GM23338 (cell line): Measurements from ENCODE around the gene SLIT1. TPM values are rescaled to one million over a fixed set of nuclear protein-coding genes. Genes with fewer than 3 reads are reported as not detected.

ENCODE experiments used
- ATAC-seq: fragments of 200-7000 bp; cut with Tn5 transposase; 3 replicates; pipeline ENCODE4 v1.9.1; 2020
- DNase-seq: peaks from one replicate; pipeline ENCODE4 v3.0.0-alpha.2; 2015; ENCODE audit warnings: low spot score
- H2AFZ ChIP-seq: fragments of 200-600 bp; sonication (generic); 2 replicates; pipeline ENCODE4 v1.8.0; 2016; ENCODE audit warnings: antibody characterized with exemption, mild to moderate bottlenecking, moderate library complexity
- H3F3A ChIP-seq: fragments of 200-600 bp; sonication (generic); replicated peaks from 2 replicates; pipeline ENCODE4 v1.8.0; 2017; ENCODE audit warnings: antibody characterized with exemption, mixed run types, low read depth
- H3K27ac ChIP-seq: fragments of 200-600 bp; sonication (generic); 2 replicates; pipeline ENCODE4 v1.6.1; 2016; ENCODE audit warnings: low read depth
- H3K27me3 ChIP-seq: fragments of 200-600 bp; sonication (generic); 2 replicates; pipeline ENCODE4 v1.8.0; 2016; ENCODE audit warnings: mild to moderate bottlenecking, mixed run types, moderate library complexity; ENCODE audit not compliant: insufficient read depth
- H3K36me3 ChIP-seq: fragments of 200-600 bp; sonication (generic); 2 replicates; pipeline ENCODE4 v1.8.0; 2016; ENCODE audit warnings: mild to moderate bottlenecking; ENCODE audit not compliant: insufficient read depth
- H3K4me1 ChIP-seq: fragments of 200-600 bp; sonication (generic); 2 replicates; pipeline ENCODE4 v1.8.0; 2016; ENCODE audit warnings: mild to moderate bottlenecking, moderate library complexity; ENCODE audit not compliant: insufficient read depth
- H3K4me2 ChIP-seq: fragments of 200-600 bp; sonication (generic); 2 replicates; pipeline ENCODE4 v1.7.1; 2017; ENCODE audit warnings: mixed run types
- H3K4me3 ChIP-seq: fragments of 200-600 bp; sonication (generic); 2 replicates; pipeline ENCODE4 v1.6.1; 2016; ENCODE audit warnings: mixed run types
- H3K79me2 ChIP-seq: fragments of 200-600 bp; sonication (generic); replicated peaks from 2 replicates; pipeline ENCODE4 v1.8.0; 2017; ENCODE audit warnings: mild to moderate bottlenecking; ENCODE audit not compliant: insufficient read depth
- H3K9me2 ChIP-seq: fragments of 200-600 bp; sonication (generic); 2 replicates; pipeline ENCODE4 v1.8.0; 2017; ENCODE audit not compliant: insufficient read depth
- H4K20me1 ChIP-seq: fragments of 200-600 bp; sonication (generic); replicated peaks from 2 replicates; pipeline ENCODE4 v1.8.0; 2017; ENCODE audit warnings: mild to moderate bottlenecking; ENCODE audit not compliant: insufficient read depth
- H3K27ac Mint-ChIP-seq: 2 replicates; pipeline ENCODE4 v1.8.0; 2020; ENCODE audit warnings: inconsistent platforms, mild to moderate bottlenecking, moderate library complexity, mixed read lengths
- H3K27me3 Mint-ChIP-seq: 3 replicates; pipeline ENCODE4 v1.8.0; 2022; ENCODE audit warnings: low read depth, mild to moderate bottlenecking, moderate library complexity, mixed read lengths, inconsistent platforms; ENCODE audit not compliant: insufficient read depth, poor library complexity
- H3K36me3 Mint-ChIP-seq: 3 replicates; pipeline ENCODE4 v1.8.0; 2021; ENCODE audit warnings: low read depth, mild to moderate bottlenecking, inconsistent platforms, moderate library complexity, mixed read lengths
- H3K4me1 Mint-ChIP-seq: 3 replicates; pipeline ENCODE4 v1.8.0; 2020; ENCODE audit warnings: mild to moderate bottlenecking, inconsistent platforms, mixed read lengths
- H3K4me3 Mint-ChIP-seq: 3 replicates; pipeline ENCODE4 v1.8.0; 2021; ENCODE audit warnings: moderate library complexity, mild to moderate bottlenecking, inconsistent platforms, mixed read lengths
- H3K9me3 Mint-ChIP-seq: 3 replicates; pipeline ENCODE4 v1.8.0; 2020; ENCODE audit warnings: moderate library complexity, mild to moderate bottlenecking, inconsistent platforms, mixed read lengths
- CREB1 ChIP-seq: fragments of 250-450 bp; sonication (Bioruptor Pico); IDR thresholded peaks from 2 replicates; pipeline ENCODE4 v1.5.0; 2020; ENCODE audit warnings: low read depth, mild to moderate bottlenecking, moderate library complexity
- CTCF ChIP-seq, 2 experiments: fragments of 200-600 bp in 1 of 2; sonication (generic) in 1 of 2; conservative IDR thresholded peaks; 2 replicates each; pipeline versions ENCODE4 v1.5.1 to v1.6.1; 2016 to 2017; ENCODE audit warnings: antibody characterized with exemption in 2 of 2, low read depth in 2 of 2, mild to moderate bottlenecking in 2 of 2, moderate library complexity in 1 of 2
- ETS1 ChIP-seq: IDR thresholded peaks from 2 replicates; pipeline ENCODE4 v1.6.1; 2016; ENCODE audit warnings: antibody characterized with exemption
- EZH2 ChIP-seq: fragments of 200-600 bp; sonication (generic); IDR thresholded peaks from one replicate; pipeline ENCODE4 v1.8.0; 2017; ENCODE audit warnings: antibody characterized with exemption, mild to moderate bottlenecking, low read depth; ENCODE audit not compliant: unreplicated experiment
- EZH2phosphoT487 ChIP-seq: fragments of 200-600 bp; sonication (generic); IDR thresholded peaks from one replicate; pipeline ENCODE4 v1.8.1; 2018; ENCODE audit warnings: antibody characterized with exemption; ENCODE audit not compliant: unreplicated experiment
- JUNB ChIP-seq: IDR thresholded peaks from one replicate; pipeline ENCODE4 v1.6.1; 2016; ENCODE audit warnings: antibody characterized with exemption; ENCODE audit not compliant: unreplicated experiment
- NANOG ChIP-seq: IDR thresholded peaks from 2 replicates; pipeline ENCODE4 v1.6.1; 2016; ENCODE audit warnings: antibody characterized with exemption, borderline replicate concordance
- POLR2AphosphoS5 ChIP-seq: IDR thresholded peaks from 2 replicates; pipeline ENCODE4 v1.6.1; 2016; ENCODE audit warnings: antibody characterized with exemption, low read depth
- REST ChIP-seq: IDR thresholded peaks from one replicate; pipeline ENCODE4 v1.6.1; 2018; ENCODE audit warnings: antibody characterized with exemption; ENCODE audit not compliant: unreplicated experiment
- STAT1 ChIP-seq: IDR thresholded peaks from one replicate; pipeline ENCODE4 v1.6.1; 2016; ENCODE audit warnings: antibody characterized with exemption; ENCODE audit not compliant: unreplicated experiment
- ZNF114 ChIP-seq: fragments of 250-450 bp; sonication (Bioruptor Pico); IDR thresholded peaks from 2 replicates; pipeline ENCODE4 v1.5.0; 2020; ENCODE audit warnings: mild to moderate bottlenecking, moderate library complexity
- ZNF331 ChIP-seq: fragments of 250-450 bp; sonication (Bioruptor Pico); IDR thresholded peaks from 2 replicates; pipeline ENCODE4 v1.5.0; 2020; ENCODE audit warnings: low read depth, mild to moderate bottlenecking, moderate library complexity
- ZNF462 ChIP-seq: fragments of 250-450 bp; sonication (Bioruptor Pico); IDR thresholded peaks from 2 replicates; pipeline ENCODE4 v1.5.0; 2020; ENCODE audit warnings: mild to moderate bottlenecking, moderate library complexity
- polyA plus RNA-seq: library from polyadenylated mRNA; unstranded; fragments of >200 nt; fragmentation: Nextera tagmentation; extraction: Ambion mirVana; gene quantifications from 2 replicates; pipeline ENCODE4 v1.2.1, GENCODE V29; 2016
- total RNA-seq: library from RNA; depleted of rRNA; stranded (reverse); fragments of >200 nt; shearing (Covaris generic); gene quantifications from 2 replicates; pipeline ENCODE4 v1.2.3, GENCODE V29; 2014

Gene SLIT1
- total and polyA plus RNA-seq, 2 experiments from 2014 or later, result 0.76 to 1.7 TPM

- Histone ChIP-seq H3K36me3 (no peaks in the 10 kb centered on the region), H3K79me2 (no peaks in the 10 kb centered on the region), H4K20me1 (no peaks in the 10 kb centered on the region), H3K4me3 (no peak overlapping the region), H3K4me1 (peaks cover 6% of the 10 kb centered on the region; the same call in 1 of the 2 replicates), H3K27ac (no peak overlapping the region), H2AFZ (no peak overlapping the region), H3F3A (no peaks in the 10 kb centered on the region), H3K9me2 (no peaks in the 10 kb centered on the region), H3K27me3 (no peaks in the 10 kb centered on the region), H3K4me2 (no peak overlapping the region)
- Mint-ChIP-seq H3K4me1 (peaks cover 19% of the 10 kb centered on the region), H3K9me3 (peaks cover 5% of the 10 kb centered on the region), H3K27me3 (peaks cover 11% of the 10 kb centered on the region), H3K36me3 (no peaks in the 10 kb centered on the region), H3K4me3 (no peak overlapping the region), H3K27ac (no peak overlapping the region)
- no peak for DNase-seq
- ATAC-seq, result no peak
- TF ChIP-seq ZNF462 (CRISPR knock-in tag) (no peak), ZNF331 (CRISPR knock-in tag) (no peak), STAT1 (no peak), REST (no peak), JUNB (no peak), CREB1 (CRISPR knock-in tag) (no peak), EZH2phosphoT487 (no peak), POLR2AphosphoS5 (no peak), ZNF114 (CRISPR knock-in tag) (no peak), ETS1 (no peak), CTCF (conservative IDR thresholded peaks at IDR 0.05; ENCODE audit: low read depth in 2 of 2) (no peak), EZH2 (no peak), NANOG (no peak)
Observed at GRCh38 chr10:97065128-97065527, 120.6 kb downstream of the SLIT1 start.
